Stimulated activated CD4-positive, alpha-beta T cell treated with anti-CD3 and anti-CD28 coated beads, Interleukin-1b, Interleukin-23, amount 100 ng/mL, for 24 hours (primary cell): ENCODE measurements around the gene RNF145.
"Not testable (repeated sequence)": the region's sequence is repeated elsewhere in the genome, so short reads cannot be mapped to it uniquely, and the experiment has no call there.

ENCODE experiments used
- DNase-seq, 4 experiments: peaks; one replicate each; pipeline ENCODE4 v3.0.0-alpha.2; 2020; ENCODE audit warnings: low read depth in 4 of 4, low spot score in 1 of 4

RNF145 gene

GRCh38 chr5:159161361-159162214 lies 47.8 kb downstream of the RNF145 start:
- no peak for DNase-seq

DNA sequence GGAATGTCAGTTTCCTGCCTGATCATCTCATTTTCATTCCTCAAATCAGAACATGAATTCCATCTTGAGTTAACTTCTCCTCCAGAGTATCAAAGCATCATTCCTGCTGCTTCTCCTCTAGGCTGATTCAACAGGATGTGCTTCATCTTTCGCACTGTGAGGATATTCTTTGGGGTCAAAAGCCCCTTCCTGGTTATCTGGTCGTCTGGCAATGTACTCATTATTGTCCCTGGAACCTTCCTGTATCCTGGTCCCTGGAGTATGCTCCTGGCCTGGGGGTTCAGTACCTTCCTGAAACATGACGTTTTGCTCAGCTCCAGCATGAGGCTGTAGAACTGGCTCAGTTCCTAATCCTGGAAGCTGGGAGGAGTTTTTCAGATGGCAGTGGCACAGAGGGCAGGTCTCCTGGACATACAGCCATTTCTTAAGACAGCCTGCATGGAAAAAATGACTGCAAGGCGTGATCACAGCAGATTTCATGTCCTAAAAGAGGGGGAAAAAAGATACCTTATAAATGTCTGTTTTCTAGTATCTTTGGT lies 50.7 kb downstream of the RNF145 start:
- not testable (repeated sequence) for DNase-seq

GRCh38 chr5:159157552-159157951 lies 51.8 kb downstream of the RNF145 start:
- no peak for DNase-seq

GRCh38 chr5:159156426-159157238 lies 52.7 kb downstream of the RNF145 start:
- DNase-seq: no peak

- DNase-seq: no peak
Observed at GRCh38 chr5:159155960-159156359, 53.4 kb downstream of the RNF145 start.

DNA sequence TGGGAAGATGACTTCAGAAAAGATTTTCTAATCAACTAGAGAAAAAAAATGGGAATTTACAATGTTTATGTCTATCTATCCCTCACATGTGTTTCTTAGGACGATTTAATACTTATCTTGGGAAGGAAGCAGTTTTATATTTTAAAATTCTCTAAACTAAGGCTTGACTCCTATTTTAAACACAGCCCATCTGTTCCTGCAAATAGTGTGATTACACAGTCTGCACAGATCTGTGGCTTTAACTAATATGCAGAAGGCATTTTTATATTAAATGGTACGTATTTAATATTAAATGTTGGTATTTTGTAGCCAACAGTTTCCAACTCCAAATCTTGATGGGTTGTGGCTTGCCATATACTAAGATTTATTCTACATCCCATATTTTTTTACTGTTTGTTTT lies 56.5 kb downstream of the RNF145 start:
- DNase-seq: no peak

- no peak for DNase-seq
Observed at GRCh38 chr5:159149085-159149484, 60.3 kb downstream of the RNF145 start.

DNA sequence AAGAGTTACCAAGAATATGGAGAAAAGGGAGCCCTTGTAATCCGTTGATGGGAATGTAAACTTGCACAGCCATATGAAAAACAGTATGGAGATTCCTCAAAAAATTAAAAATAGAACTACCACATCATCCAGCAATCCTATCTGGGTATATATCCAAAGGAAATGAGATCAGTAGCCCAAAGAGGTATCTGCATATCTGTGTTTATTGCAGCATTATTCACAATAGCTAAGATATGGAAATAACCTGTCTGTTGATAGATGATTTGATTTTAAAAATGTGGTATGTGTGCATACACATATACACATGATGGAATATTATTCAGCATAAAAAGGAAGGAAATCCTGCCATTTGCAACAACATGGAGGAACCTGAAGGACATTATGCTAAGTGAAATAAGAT lies 61.4 kb downstream of the RNF145 start:
- DNase-seq: no peak

GRCh38 chr5:159146839-159147238 lies 62.5 kb downstream of the RNF145 start:
- DNase-seq: no peak

DNA sequence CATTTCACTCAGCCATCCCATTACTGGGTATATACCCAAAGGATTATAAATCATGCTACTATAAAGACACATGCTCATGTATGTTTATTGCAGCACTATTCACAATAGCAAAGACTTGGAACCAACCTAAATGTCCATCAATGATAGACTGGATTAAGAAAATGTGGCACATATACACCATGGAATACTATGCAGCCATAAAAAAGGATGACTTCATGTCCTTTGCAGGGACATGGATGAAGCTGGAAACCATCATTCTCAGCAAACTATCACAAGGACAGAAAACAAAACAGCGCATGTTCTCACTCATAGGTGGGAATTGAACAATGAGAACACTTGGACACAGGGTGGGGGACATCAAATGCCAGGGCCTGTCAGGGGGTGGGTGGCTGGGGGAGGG lies 64.2 kb downstream of the RNF145 start:
- not testable (repeated sequence) for DNase-seq

- DNase-seq: no peak
Observed at GRCh38 chr5:159139802-159140201, 69.6 kb downstream of the RNF145 start.

- no peak for DNase-seq
Observed at GRCh38 chr5:159135896-159136531, 73.3 kb downstream of the RNF145 start.

DNA sequence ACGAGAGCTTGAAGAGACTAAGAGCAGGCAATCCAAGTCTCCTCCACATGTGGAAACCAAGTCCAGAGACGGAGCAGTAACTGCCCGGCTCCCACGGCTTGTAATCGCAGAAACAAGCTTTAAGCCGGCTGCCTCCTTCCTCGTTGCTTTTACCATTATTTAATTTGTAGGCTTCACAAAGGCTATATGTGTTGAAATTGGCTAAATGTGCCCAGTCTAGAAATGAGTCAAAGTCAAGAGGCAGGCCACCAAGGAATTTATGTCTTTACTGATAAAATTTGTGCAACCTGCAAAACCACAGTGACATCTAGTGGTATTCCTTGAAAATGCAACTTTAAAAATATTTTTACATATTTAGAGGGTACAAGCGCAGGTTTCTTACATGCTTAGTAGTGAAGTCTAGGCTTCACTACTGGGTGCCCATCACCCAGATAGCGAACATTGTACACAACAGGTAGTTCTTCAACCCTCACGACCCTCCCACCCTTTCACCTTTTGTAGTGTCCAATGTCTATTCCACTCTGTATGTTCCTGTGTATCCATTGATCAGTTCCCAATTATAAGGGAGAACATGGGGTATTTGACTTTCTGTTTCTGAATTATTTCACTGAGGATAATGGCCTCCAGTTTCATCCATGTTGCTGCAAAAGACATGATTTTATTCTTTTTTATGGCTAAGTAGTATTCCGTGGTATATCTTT lies 76.2 kb downstream of the RNF145 start:
- DNase-seq: no peak

GRCh38 chr5:159132429-159133040 lies 76.8 kb downstream of the RNF145 start:
- no peak for DNase-seq

GRCh38 chr5:159131951-159132350 lies 77.4 kb downstream of the RNF145 start:
- no peak for DNase-seq

DNA sequence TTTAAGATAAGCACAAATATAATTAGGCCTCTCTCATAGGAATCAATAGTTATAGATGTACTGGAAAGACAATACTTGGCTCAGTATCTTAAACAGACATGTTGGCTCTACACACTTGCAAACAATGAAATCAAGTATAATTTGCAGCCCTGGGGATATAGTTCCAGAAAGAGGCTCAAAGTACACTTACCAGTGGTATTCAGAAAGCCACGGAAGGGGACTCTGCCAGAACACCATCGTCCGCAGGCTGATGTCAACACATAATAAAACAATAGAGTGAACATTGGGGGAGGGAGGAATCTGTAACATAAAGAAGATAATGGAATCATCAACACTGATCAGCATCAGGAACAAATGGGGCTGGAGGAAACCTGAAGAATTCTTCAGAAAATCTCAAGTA lies 78.5 kb downstream of the RNF145 start:
- DNase-seq: no peak

- no peak for DNase-seq
Observed at GRCh38 chr5:159128070-159128541, 81.2 kb downstream of the RNF145 start.

GRCh38 chr5:159123700-159124099 lies 85.7 kb downstream of the RNF145 start:
- DNase-seq: no peak

GRCh38 chr5:159123189-159123588 lies 86.2 kb downstream of the RNF145 start:
- no peak for DNase-seq

- no peak for DNase-seq
Observed at GRCh38 chr5:159121061-159121460, 88.3 kb downstream of the RNF145 start.
